GM21576 (cell line): ENCODE data around the gene OBP2B.
"Not testable (repeated sequence)": the region's sequence is repeated elsewhere in the genome, so short reads cannot be mapped to it uniquely, and the experiment has no call there.

Experiments used
- ATAC-seq: cut with Tn5 transposase; IDR thresholded peaks from one replicate; pipeline ENCODE4 v1.9.1; 2021; ENCODE audit warnings: mild to moderate bottlenecking, moderate library complexity; ENCODE audit not compliant: unreplicated experiment

OBP2B gene

DNA sequence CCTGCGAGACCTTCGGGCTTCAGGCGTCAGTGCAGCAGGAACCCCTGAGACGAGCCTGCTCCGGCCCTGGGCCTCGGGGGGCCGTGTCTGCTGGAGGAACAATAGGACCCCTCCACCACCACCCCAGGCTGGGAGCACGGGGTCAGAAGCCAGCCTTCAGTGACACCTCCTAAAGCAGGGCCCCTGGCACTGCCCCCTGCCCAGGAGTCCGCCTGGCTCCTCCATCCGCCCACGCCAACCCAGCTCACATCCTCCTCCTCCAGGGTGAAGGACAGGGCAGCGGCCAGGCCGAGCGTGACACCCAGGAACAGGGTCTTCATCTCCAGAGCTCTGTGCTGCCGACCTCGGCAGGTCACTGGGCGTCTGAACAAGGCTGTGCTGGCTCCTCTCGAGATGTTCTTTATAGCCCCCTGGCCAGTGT, at the start of gene OBP2B:
Gene OBP2B (minus strand): TSS at position 371 of the 421 bp plus-strand sequence. CDS start 51 bp downstream, at position 320.
- ATAC-seq, result not testable (repeated sequence)

DNA sequence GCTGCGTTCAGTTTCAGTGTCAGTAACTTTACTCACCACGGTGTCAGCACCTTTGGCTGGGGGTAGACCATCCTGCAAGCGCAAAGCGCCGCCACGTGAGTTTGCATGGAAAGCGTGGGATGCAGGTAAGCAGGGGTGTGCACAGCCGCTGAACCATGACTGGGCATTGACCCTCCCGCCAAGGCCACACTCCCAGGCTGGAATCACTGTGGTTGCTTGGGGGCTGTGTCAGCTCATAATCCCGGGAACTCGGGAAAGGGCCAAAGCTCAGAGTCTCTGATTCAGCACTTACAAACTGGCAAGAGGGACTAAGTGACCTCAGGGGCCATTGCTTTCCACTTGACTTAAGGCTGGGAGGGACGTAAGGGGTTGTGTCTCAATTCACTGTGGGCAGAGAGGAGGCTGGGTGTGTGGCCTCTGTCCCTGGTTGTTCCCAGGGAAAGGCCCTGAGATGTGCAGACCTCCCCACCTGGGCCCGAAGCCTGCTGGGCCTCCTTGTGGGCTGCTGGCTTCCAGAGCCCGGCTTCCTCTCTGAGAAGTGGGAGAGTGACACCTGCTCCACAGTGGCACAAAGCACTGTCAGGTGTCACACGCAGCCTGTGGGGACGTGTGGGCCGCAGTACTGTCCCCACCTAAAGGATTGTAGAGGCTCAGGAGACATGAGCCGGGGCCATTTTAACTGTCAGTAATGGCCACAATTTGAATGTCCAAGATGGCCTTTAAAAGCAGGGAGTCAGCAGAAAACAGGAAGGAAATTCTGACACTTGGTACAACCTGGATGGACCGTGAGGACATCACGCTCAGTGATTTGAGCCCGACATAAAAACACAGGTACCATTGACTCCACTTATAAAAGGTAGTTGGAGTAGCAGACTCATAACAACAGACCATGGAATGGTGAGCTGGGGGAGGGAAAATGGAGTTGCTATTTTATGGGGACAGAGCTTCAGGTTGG, 49.3 kb upstream of the OBP2B start:
- no peak for ATAC-seq

- ATAC-seq, result no peak
Observed at GRCh38 chr9:133257465-133257956, 48.5 kb upstream of the OBP2B start.

GRCh38 chr9:133256686-133257091, 47.6 kb upstream of the OBP2B start:
- ATAC-seq, result no peak

DNA sequence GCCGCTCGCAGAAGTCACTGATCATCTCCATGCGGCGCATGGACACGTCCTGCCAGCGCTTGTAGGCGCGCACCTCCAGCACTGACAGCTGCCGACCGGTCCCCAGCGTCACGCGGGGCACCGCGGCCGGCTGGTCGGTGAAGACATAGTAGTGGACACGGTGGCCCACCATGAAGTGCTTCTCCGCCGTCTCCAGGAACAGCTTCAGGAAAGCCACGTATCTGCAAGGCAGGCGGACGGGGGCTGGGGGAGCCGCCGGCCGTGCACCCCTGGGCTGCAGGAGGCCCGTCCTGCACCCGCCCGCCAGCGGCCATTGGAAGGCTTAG, 47.0 kb upstream of the OBP2B start:
- ATAC-seq, result no peak

DNA sequence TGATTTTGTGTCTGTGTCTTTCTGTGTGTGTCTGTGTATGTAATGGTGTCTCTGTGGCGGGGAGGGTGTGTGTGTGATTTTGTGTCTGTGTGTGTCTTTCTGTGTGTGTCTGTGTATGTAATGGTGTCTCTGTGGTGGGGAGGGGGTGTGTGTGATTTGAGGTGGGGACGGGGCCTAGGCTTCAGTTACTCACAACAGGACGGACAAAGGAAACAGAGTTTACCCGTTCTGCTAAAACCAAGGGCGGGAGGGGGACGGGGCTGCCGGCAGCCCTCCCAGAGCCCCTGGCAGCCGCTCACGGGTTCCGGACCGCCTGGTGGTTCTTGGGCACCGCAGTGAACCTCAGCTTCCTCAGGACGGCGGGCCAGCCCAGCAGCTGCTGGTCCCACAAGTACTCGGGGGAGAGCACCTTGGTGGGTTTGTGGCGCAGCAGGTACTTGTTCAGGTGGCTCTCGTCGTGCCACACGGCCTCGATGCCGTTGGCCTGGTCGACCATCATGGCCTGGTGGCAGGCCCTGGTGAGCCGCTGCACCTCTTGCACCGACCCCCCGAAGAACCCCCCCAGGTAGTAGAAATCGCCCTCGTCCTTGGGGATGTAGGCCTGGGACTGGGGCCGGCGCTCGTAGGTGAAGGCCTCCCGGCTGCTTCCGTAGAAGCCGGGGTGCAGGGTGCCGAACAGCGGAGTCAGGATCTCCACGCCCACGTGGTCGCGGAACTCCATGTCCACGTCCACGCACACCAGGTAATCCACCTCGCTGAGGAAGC, 46.5 kb upstream of the OBP2B start:
- ATAC-seq, result no peak

DNA sequence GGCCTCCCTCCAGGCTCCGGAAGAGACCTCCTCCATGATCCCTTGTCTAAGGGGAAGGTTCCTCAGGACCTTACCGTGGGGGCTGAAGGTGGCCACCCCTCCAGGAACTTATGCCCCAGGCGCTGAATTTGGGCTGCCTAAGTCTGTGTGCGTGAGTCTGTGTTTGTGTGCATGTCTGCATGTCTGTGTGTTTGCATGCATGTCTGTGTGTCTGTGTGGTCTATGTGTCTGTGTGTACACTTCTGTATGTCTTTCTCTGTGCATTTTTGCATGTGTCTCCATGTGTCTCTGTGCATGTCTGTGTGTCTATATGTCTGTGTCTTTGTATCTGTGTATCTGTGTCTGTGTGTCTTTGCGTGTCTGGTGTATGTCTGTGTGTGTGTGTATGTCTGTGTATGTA, 45.4 kb upstream of the OBP2B start:
- no peak for ATAC-seq

DNA sequence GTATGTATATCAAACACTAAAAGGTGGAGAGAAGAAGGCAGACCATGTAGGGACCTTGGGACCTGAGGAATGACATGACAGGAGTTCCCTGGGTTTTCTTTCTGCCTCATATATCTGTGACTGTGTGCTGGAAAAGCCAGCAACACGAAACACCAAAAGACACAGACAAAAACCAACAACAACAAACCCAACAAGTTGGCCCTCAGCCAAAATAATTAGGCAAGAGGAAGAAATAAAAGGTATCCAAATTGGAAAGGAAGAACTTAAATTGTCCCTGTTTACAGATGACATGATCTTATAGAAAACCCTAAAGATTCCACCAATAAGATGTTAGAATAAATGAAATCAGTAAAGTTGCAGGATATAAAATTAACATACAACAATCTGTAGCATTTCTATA, 44.2 kb upstream of the OBP2B start:
- no peak for ATAC-seq

GRCh38 chr9:133252301-133253020, 43.4 kb upstream of the OBP2B start:
- no peak for ATAC-seq

GRCh38 chr9:133251773-133252172, 42.7 kb upstream of the OBP2B start:
- no peak for ATAC-seq

GRCh38 chr9:133251221-133251620, 42.2 kb upstream of the OBP2B start:
- ATAC-seq, result not testable (repeated sequence)

DNA sequence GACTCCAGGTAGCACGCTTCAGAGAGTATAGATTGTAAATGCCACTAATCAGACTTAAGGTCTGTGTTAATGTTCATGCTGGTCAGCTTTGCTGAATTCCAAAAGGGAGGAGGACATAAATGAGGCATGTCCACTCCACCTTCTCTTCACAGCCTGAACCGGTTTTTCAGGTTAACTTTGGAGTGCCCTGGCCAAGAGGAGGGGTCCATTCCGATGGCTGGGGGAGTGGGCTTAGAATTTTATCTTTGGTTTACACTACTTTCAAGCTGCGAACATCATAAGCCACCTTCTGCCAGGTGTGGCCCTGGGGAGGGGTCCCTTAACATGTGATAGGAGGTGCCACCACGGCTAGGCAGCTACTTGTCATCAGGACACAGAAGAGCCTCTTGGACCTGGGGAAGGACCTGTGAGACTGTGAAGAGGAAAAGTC, 41.7 kb upstream of the OBP2B start:
- no peak for ATAC-seq

DNA sequence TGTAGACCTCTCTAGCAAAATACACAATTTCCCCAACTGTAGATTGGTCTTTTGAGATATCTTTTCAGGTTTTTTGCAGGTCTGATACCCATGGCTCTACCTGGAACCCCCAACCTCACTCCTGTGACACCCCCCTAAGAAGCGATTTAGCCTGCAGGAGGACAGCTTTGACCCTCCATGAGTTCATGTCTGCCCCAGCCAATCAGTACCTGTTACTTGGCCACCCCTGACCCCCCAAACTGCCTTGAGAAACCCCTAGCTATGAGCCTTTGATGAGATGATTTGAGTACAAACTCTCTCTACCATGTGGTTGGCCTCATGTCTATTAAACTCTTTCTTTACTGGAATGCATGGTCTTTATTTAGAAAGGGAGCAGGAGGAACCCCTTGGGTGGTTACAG, 40.3 kb upstream of the OBP2B start:
- ATAC-seq, result no peak

GRCh38 chr9:133248726-133249295, 39.8 kb upstream of the OBP2B start:
- no peak for ATAC-seq

GRCh38 chr9:133247632-133248031, 38.6 kb upstream of the OBP2B start:
- ATAC-seq, result no peak

GRCh38 chr9:133246991-133247390, 37.9 kb upstream of the OBP2B start:
- ATAC-seq, result no peak

DNA sequence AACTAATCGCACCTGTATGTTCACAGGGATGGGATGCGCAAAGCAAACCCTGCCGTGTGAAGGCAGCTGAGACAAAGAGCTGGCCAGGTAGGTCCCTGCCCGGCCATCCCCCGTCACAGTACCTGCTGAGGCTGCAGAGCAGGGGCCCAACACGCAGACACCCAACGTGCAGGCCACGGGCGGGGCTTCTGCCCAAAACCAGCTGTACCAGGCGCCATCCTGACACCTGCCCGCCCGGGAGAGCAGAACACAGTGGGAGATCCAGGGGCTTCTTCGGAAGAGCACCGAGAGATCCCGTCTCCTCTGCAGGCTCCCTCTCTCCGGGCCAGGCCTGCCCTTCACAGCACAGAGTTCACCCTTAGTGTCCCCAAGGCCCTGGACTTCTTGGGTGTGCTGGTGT, 37.5 kb upstream of the OBP2B start:
- ATAC-seq, result no peak

- no peak for ATAC-seq
Observed at GRCh38 chr9:133242991-133243390, 33.9 kb upstream of the OBP2B start.

DNA sequence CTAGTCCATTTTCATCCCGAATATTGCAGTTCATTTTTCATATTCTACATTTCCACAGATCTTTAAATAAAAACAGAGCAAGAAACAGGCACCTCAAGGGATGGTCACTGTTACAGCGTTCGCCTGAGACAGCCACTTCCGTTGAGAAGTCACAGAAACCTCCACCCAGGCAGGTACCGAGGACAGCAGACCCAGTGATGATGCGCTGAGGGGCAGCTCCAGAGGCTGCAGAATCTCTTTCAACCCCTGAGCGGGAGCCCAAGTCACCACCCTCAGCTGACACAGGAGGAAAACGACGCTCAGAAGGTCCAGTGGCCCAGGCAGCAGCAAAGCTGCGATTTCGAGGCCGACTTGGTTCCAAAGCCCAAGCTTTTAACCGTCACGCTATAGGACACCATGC, 33.2 kb upstream of the OBP2B start:
- no peak for ATAC-seq

GRCh38 chr9:133239533-133240090, 30.6 kb upstream of the OBP2B start:
- ATAC-seq, result no peak
